Measurements from ENCODE around the gene CEACAM16. TPM values are rescaled to one million over a fixed set of nuclear protein-coding genes. Genes with fewer than 3 reads are reported as not detected.

Gene CEACAM16
- total and polyA plus RNA-seq, 9 of the 15 experiments (the other 6 are each of a cell fraction or from before 2014, with no cell fraction given) = not detected

- TF ChIP-seq FOXA1 (IDR thresholded peaks at IDR 0.05; ENCODE audit: borderline replicate concordance) = no peak
- no peak for TF ChIP-seq GMEB1 (CRISPR knock-in tag; IDR thresholded peaks at IDR 0.05)
- TF ChIP-seq, protein P1, sequence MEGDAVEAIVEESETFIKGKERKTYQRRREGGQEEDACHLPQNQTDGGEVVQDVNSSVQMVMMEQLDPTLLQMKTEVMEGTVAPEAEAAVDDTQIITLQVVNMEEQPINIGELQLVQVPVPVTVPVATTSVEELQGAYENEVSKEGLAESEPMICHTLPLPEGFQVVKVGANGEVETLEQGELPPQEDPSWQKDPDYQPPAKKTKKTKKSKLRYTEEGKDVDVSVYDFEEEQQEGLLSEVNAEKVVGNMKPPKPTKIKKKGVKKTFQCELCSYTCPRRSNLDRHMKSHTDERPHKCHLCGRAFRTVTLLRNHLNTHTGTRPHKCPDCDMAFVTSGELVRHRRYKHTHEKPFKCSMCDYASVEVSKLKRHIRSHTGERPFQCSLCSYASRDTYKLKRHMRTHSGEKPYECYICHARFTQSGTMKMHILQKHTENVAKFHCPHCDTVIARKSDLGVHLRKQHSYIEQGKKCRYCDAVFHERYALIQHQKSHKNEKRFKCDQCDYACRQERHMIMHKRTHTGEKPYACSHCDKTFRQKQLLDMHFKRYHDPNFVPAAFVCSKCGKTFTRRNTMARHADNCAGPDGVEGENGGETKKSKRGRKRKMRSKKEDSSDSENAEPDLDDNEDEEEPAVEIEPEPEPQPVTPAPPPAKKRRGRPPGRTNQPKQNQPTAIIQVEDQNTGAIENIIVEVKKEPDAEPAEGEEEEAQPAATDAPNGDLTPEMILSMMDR (IDR thresholded peaks at IDR 0.05 in 2 of 3, conservative IDR thresholded peaks at IDR 0.05 in 1 of 3; ENCODE audit: insufficient read depth in 2 of 3, low read depth in 1 of 3, low read length in 3 of 3) = peak; percentile 84 to 94 (median 89)
- no peak for TF ChIP-seq ZNF507 (tag; conservative IDR thresholded peaks at IDR 0.05)
- peak; percentile 30; the same call in 1 of the 2 replicates for TF ChIP-seq CREM (IDR thresholded peaks at IDR 0.05; ENCODE audit: low read depth)
These were observed 41.6 kb upstream of the CEACAM16 start (continued) for GRCh38 chr19:44657211-44657921.
